Fibroblast of lung (primary cell): ENCODE data around the gene RETN.

Source experiments
- EZH2 ChIP-seq: IDR thresholded peaks from 2 replicates; pipeline ENCODE4 v1.5.1; 2012; ENCODE audit warnings: low read length, control low read depth, mild to moderate bottlenecking; ENCODE audit errors: missing control alignments
- TF ChIP-seq, protein P1 (sequence below), 2 donors: IDR thresholded peaks in 1 of 2; conservative IDR thresholded peaks in 1 of 2; 1 replicate in 1 of 2; 2 replicates in 1 of 2; pipeline ENCODE4 v1.5.1; 2011 to 2012; ENCODE audit warnings: low read length in 2 of 2, control low read depth in 1 of 2, inconsistent platforms in 1 of 2, low read depth in 1 of 2, mild to moderate bottlenecking in 1 of 2

DNA sequence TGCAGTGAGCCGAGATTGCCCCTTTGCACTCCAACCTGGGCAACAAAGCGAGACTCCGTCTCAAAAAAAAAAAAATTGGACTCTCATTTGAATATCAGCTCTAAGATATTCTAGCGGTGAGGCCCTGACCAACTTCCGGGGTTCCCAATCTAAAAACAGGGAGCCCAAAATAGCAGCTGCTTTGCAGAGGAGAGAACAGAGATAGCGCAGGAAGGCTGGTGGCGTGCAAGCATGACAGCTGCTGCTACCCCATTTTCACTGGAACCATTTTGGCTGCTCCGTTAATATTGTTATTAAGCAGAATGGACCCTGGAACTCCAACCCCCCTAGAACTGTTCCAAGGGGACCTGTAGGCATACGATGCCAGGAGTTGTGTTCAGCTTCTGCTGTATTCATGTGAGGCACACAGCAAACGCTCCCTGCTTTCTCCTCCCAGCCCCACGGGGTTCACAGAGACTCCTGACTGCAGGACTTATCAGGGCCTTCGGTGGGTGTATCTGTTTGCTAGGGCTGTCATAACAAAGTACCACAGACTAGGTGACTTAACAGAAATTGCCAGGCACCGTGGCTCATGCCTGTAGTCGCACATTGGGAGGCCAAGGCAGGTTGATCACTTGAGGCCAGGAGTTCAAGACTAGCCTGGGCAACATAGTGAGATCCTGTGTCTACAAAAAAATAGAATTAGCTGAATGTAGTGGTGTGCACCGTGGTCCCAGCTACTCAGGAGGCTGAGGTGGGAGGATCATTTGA lies 20.4 kb upstream of the RETN start:
- TF ChIP-seq, protein P1, sequence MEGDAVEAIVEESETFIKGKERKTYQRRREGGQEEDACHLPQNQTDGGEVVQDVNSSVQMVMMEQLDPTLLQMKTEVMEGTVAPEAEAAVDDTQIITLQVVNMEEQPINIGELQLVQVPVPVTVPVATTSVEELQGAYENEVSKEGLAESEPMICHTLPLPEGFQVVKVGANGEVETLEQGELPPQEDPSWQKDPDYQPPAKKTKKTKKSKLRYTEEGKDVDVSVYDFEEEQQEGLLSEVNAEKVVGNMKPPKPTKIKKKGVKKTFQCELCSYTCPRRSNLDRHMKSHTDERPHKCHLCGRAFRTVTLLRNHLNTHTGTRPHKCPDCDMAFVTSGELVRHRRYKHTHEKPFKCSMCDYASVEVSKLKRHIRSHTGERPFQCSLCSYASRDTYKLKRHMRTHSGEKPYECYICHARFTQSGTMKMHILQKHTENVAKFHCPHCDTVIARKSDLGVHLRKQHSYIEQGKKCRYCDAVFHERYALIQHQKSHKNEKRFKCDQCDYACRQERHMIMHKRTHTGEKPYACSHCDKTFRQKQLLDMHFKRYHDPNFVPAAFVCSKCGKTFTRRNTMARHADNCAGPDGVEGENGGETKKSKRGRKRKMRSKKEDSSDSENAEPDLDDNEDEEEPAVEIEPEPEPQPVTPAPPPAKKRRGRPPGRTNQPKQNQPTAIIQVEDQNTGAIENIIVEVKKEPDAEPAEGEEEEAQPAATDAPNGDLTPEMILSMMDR (conservative IDR thresholded peaks at IDR 0.05 in 1 of 2, IDR thresholded peaks at IDR 0.05 in 1 of 2; ENCODE audit: low read depth in 1 of 2, low read length in 2 of 2) = no peak
- TF ChIP-seq EZH2 = no peak
